Measurements from ENCODE around the gene MYL10.
"Not testable (repeated sequence)": the region's sequence is repeated elsewhere in the genome, so short reads cannot be mapped to it uniquely, and the experiment has no call there.

Gene MYL10

DNA sequence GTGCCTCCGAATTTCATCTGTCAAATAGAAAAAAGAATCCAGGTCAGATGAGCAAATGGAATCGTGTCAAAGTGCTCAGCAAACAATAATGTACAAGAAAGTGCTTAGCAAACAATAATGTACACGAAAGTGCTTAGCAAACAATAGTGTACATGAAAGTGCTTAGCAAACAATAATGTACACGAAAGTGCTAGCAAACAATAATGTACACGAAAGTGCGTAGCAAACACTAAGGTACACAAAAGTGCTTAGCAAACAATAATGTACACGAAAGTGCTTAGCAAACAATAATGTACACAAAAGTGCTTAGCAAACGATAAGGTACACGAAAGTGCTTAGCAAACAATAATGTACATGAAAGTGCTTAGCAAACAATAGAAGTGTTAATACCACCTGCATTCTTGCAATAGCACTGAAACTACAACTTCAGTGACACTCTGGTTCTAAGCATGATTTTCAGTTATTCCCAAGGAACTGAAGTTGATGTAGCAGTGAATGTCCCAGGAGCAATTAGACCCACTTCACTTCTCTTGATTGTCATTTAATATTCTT, 33.4 kb upstream of the MYL10 start:
- no peak for DNase-seq (ENCODE audit: low read depth)
- TF ChIP-seq CTCF (IDR thresholded peaks at IDR 0.05; ENCODE audit: low read length, missing control alignments): no peak
- no peak overlapping the region for H3K4me3 ChIP-seq (replicated peaks; ENCODE audit: low read depth, low read length)

DNA sequence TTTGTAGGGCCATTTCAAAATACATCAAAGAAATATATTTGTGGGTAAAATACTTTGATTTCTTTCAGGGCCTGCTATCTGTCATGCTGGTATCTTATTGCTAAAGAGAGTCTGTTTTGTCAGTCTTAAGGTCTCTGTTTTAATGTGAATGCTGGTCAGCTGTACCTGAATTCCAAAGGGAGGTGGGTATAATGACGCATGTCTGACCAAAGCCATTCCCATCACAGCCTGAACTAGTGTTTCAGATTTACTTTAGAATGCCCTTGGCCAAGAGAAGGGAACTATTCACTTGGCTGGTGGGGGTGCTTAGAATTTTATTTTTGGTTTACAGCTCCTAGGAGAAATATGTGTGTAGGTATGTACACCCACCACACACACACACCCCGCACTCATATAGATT, 30.6 kb upstream of the MYL10 start:
- no peak for TF ChIP-seq CTCF (IDR thresholded peaks at IDR 0.05; ENCODE audit: low read length, missing control alignments)
- DNase-seq (ENCODE audit: low read depth): no peak
- no peak overlapping the region for H3K4me3 ChIP-seq (replicated peaks; ENCODE audit: low read depth, low read length)

GRCh38 chr7:101657171-101657570, 28.1 kb upstream of the MYL10 start:
- no peak for TF ChIP-seq CTCF (IDR thresholded peaks at IDR 0.05; ENCODE audit: low read length, missing control alignments)
- H3K4me3 ChIP-seq (replicated peaks; ENCODE audit: low read depth, low read length): no peak overlapping the region
- no peak for DNase-seq (ENCODE audit: low read depth)

- DNase-seq (ENCODE audit: low read depth): no peak
- TF ChIP-seq CTCF (IDR thresholded peaks at IDR 0.05; ENCODE audit: low read length, missing control alignments): no peak
- no peak overlapping the region for H3K4me3 ChIP-seq (replicated peaks; ENCODE audit: low read depth, low read length)
These were observed 22.0 kb upstream of the MYL10 start for GRCh38 chr7:101651112-101651511.

- no peak for TF ChIP-seq CTCF (IDR thresholded peaks at IDR 0.05; ENCODE audit: low read length, missing control alignments)
- no peak for DNase-seq (ENCODE audit: low read depth)
- H3K4me3 ChIP-seq (replicated peaks; ENCODE audit: low read depth, low read length): no peak overlapping the region
These were observed 21.5 kb upstream of the MYL10 start for GRCh38 chr7:101650579-101651081.

DNA sequence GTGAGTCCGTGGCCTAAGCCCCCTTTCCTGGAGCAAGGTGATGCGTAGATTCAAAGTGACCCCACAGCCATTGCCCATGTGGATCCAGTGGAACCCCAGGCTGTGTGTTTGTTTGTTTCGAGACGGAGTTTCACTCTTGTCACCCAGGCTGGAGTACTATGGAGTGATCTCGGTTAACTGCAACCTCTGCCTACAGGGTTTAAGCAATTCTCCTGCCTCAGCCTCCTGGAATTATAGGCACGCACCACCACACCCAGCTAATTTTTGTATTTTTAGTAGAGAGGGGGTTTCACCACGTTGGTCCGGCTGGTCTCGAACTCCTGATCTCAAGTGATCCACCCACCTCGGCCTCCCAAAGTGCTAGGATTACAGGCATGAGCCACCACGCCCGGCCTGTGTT, 18.8 kb upstream of the MYL10 start:
- DNase-seq (ENCODE audit: low read depth); H3K4me3 ChIP-seq (replicated peaks; ENCODE audit: low read depth, low read length): not testable (repeated sequence)

DNA sequence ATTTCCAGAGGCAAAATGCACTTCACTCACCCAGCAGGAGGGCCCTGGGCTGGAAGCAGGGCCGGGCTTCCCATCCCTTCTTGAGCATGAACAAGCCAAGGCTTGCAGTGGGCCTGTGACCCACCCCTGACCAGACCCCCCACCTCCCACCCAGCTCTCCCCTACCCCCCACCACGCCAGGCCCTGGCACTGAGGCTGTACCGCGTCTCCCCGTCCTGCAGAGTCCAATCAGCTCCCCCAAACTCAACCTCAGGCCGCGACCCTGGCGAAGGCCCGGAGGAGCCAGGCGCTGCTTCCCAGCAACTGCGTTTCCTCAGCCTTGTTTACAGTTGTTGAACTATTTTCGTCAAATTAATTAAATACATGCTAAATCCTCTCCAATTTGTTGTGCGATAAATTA, 16.9 kb upstream of the MYL10 start:
- no peak for DNase-seq (ENCODE audit: low read depth)
- H3K4me3 ChIP-seq (replicated peaks; ENCODE audit: low read depth, low read length): no peak overlapping the region
- TF ChIP-seq CTCF (IDR thresholded peaks at IDR 0.05; ENCODE audit: low read length, missing control alignments): no peak
